AG04450 (cell line): ENCODE measurements around the gene PRR14. TPM values are rescaled to one million over a fixed set of nuclear protein-coding genes. Genes with fewer than 3 reads are reported as not detected.

Experiments used
- CTCF ChIA-PET: fragments of 300-600, 350-600 bp; formaldehyde crosslinking; extraction: SDS; loops from one replicate; lab custom pipeline; 2022; ENCODE audit warnings: antibody characterized with exemption, inconsistent platforms; lab: Charles Lee
- POLR2A ChIA-PET: fragments of 350-600 bp; formaldehyde crosslinking; extraction: SDS; loops from one replicate; lab custom pipeline; 2021; ENCODE audit warnings: antibody characterized with exemption, inconsistent platforms; lab: Yijun Ruan, JAX
- DNase-seq: peaks from one replicate; pipeline ENCODE4 v3.0.0-alpha.2; 2011; ENCODE audit warnings: low read depth, low spot score
- H3K27ac ChIP-seq: one replicate; pipeline ENCODE4 v1.5.1; 2012; ENCODE audit warnings: low read depth, low read length, control low read depth
- H3K27me3 ChIP-seq: one replicate; pipeline ENCODE4 v1.6.0; 2012; ENCODE audit warnings: low read length; ENCODE audit not compliant: control insufficient read depth, insufficient read depth
- H3K4me3 ChIP-seq: 2 replicates; pipeline ENCODE4 v1.5.1; 2011; ENCODE audit warnings: mild to moderate bottlenecking, low read depth, low read length, control low read depth
- H3K9me3 ChIP-seq: 2 replicates; pipeline ENCODE4 v1.5.1; 2012; ENCODE audit warnings: low read length; ENCODE audit not compliant: control insufficient read depth, insufficient read depth
- polyA minus RNA-seq: library from RNA; depleted of rRNA, polyadenylated mRNA; stranded (reverse); fragments of >200 nt; gene quantifications from 2 replicates; pipeline ENCODE4 v1.2.3, GENCODE V29; 2011; rRNA and poly(A)+ RNA removed
- polyA plus RNA-seq: library from polyadenylated mRNA; depleted of rRNA; stranded (reverse); fragments of >200 nt; gene quantifications from 2 replicates; pipeline ENCODE4 v1.2.3, GENCODE V29; 2011; rRNA removed
- TF ChIP-seq, protein P1 (sequence below): IDR thresholded peaks from 2 replicates; pipeline ENCODE4 v1.5.1; 2011; ENCODE audit warnings: low read depth, low read length, control low read depth, inconsistent platforms

Gene PRR14
- polyA plus RNA-seq (4.9 and 6.9 TPM in 2 replicates), polyA minus RNA-seq (3.7 and 3.8 TPM in 2 replicates)

DNA sequence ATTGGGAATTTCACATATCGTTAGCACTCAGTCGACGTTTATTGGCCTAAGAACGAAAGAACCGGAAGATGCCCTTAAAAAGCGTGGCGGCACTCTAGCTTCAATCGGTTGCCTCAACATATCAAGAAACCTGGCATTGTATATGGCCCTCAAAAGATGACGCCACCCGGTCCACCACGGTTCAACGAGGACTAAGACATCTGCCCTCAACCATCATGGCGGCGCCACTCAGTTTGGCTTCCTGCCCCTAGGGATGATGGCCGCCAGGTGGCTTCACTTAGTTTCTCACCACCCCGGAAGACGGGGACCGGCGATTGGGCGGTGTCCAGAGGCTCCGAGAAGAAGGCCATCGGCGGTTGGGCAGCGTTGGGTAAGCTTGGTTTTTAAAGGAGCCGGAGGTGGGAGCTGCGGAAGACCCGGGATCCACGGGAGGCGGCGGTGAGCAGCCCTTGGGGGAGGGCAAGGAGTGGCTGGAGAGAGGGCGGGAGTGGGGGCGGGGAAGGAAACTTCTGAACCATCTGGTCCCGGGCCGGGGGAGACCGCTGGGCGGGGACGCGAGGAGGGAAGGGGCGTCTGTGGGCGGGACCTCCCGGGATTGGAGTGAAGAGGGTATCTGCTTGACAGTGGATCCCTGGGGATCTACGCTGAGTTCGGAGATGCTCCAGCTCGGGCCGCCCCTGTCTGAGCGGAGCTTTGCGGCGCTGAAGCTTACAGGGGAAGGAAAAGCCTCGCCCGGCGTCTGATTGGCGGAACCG is at the start of gene PRR14:
TSS of gene PRR14 (plus strand) at position 592 of the 755 bp plus-strand sequence. CDS start 686 bp downstream, outside the sequence.
- DNase-seq = peak; percentile 99
- H3K27ac ChIP-seq = peak within 1 kb of the TSS; percentile 89
- peak within 1 kb of the TSS; percentile 87 for H3K4me3 ChIP-seq
- POLR2A ChIA-PET = interaction anchor here (0.5 to 2.2 kb wide), 17 partner anchors 7 to 835 kb away, joined by 3 to 18 read pairs (median 5); partner anchors contain the start of genes FBRS, ITGAL, PAGR1 and SRCAP
- CTCF ChIA-PET = interaction anchor here (0.6 to 1.4 kb wide), 7 partner anchors 16 to 491 kb away, joined by 3 to 8 read pairs (median 4); partner anchors contain the start of genes DCTPP1 and ZNF747
- H3K9me3 ChIP-seq = no peaks in the 10 kb centered on the region; the same call in 1 of the 2 replicates
- TF ChIP-seq, protein P1, sequence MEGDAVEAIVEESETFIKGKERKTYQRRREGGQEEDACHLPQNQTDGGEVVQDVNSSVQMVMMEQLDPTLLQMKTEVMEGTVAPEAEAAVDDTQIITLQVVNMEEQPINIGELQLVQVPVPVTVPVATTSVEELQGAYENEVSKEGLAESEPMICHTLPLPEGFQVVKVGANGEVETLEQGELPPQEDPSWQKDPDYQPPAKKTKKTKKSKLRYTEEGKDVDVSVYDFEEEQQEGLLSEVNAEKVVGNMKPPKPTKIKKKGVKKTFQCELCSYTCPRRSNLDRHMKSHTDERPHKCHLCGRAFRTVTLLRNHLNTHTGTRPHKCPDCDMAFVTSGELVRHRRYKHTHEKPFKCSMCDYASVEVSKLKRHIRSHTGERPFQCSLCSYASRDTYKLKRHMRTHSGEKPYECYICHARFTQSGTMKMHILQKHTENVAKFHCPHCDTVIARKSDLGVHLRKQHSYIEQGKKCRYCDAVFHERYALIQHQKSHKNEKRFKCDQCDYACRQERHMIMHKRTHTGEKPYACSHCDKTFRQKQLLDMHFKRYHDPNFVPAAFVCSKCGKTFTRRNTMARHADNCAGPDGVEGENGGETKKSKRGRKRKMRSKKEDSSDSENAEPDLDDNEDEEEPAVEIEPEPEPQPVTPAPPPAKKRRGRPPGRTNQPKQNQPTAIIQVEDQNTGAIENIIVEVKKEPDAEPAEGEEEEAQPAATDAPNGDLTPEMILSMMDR = peak; percentile 17; the same call in 1 of the 2 replicates
- H3K27me3 ChIP-seq = no peaks in the 10 kb centered on the region

- no peak for DNase-seq
- ChIA-PET CTCF (interaction anchor here (0.9 to 8.0 kb wide), 4 partner anchors 12 to 172 kb away, joined by 3 to 45 read pairs (median 6); partner anchors contain the start of gene DCTPP1), POLR2A (interaction anchor here (1.3 kb wide), 1 partner anchor 57 kb away, joined by 4 read pairs; the partner anchor contains the start of gene FBRS)
- TF ChIP-seq, protein P1 = no peak
- no peaks in the 10 kb centered on the region for H3K9me3 ChIP-seq
- no peak overlapping the region for H3K4me3 ChIP-seq
- no peaks in the 10 kb centered on the region for H3K27me3 ChIP-seq
- H3K27ac ChIP-seq = no peak overlapping the region
These were observed 48.8 kb upstream of the PRR14 start for GRCh38 chr16:30601966-30602365.

DNA sequence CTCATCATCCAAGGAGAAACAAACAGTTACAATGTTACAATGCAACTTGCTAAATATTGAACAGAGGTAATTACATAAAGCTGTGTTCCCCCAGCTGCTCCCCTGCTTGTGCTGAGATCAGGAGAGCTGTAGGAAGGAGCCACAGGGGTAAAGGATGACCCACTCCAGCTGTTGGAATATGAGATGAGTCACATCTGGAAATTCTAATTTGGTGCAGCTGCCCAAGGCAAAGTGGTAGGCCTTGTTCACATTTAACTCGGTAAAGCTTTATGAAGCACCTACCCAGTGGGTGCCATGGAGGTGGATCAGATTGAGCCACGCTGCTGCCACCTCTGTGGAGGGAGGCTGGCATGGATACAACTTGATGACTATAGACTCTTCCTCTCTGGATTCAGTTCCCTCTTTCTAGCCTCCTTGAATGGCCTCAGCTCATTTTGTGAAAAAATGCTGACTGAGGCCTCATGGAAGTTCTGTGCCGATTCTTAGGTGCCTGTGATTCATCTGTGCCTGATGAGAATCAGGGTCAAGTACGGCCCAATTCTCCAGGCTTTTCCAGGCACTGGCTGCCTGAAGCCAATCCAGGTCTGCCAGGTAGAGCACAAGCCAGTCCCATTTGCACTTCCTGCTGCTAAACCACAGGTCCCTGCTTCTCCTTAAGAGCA is 48.0 kb upstream of the PRR14 start:
- Histone ChIP-seq H3K27ac (peak overlapping the region; percentile 43), H3K4me3 (no peak overlapping the region), H3K9me3 (no peaks in the 10 kb centered on the region), H3K27me3 (no peaks in the 10 kb centered on the region)
- TF ChIP-seq, protein P1 = no peak
- CTCF ChIA-PET = interaction anchor here (0.7 to 8.0 kb wide), 5 partner anchors 11 to 193 kb away, joined by 3 to 45 read pairs (median 6); partner anchors contain the start of gene DCTPP1
- POLR2A ChIA-PET = interaction anchor here (0.6 to 1.3 kb wide), 4 partner anchors 12 to 56 kb away, joined by 3 to 4 read pairs (median 4); partner anchors contain the start of genes FBRS and ZNF688
- no peak for DNase-seq

- TF ChIP-seq, protein P1 = no peak
- DNase-seq = no peak
- ChIA-PET POLR2A (no interaction called here), CTCF (interaction anchor here (1.9 to 8.0 kb wide), 2 partner anchors 25 to 154 kb away, joined by 13 to 45 read pairs; no protein-coding TSS in a partner anchor)
- H3K4me3 ChIP-seq = no peak overlapping the region
- H3K27me3 ChIP-seq = no peaks in the 10 kb centered on the region
- no peaks in the 10 kb centered on the region for H3K9me3 ChIP-seq
- H3K27ac ChIP-seq = no peak overlapping the region
These were observed 46.8 kb upstream of the PRR14 start for GRCh38 chr16:30603945-30604315.
